Fibroblast of the conjunctiva (primary cell): ENCODE results near the gene SBF1.

ENCODE experiments used
- DNase-seq: peaks from one replicate; pipeline ENCODE4 v3.0.0-alpha.2; 2010; ENCODE audit warnings: low read depth

The SBF1 gene

GRCh38 chr22:50396751-50397370 is 78.0 kb downstream of the SBF1 start:
- DNase-seq, result no peak
